HL-60 (cell line): ENCODE data around the gene ENDOV.

Experiments used
- DNase-seq, 2 experiments: peaks; one replicate each; pipeline ENCODE4 v3.0.0-alpha.2; 2010 to 2020; ENCODE audit warnings: low read depth in 1 of 2, low spot score in 1 of 2
- H3K27ac ChIP-seq: fragments of 250-450 bp; sonication (Bioruptor Pico); replicated peaks from 2 replicates; pipeline ENCODE4 v1.5.1; 2020; ENCODE audit warnings: mild to moderate bottlenecking, moderate library complexity
- H3K27me3 ChIP-seq: fragments of 250-450 bp; sonication (Bioruptor Pico); 2 replicates; pipeline ENCODE4 v1.5.1; 2021; ENCODE audit warnings: mild to moderate bottlenecking, moderate library complexity; ENCODE audit not compliant: insufficient read depth, poor library complexity, severe bottlenecking
- H3K4me3 ChIP-seq: replicated peaks from 2 replicates; pipeline ENCODE4 v1.5.1; 2011; ENCODE audit warnings: mild to moderate bottlenecking, control low read depth, low read length; ENCODE audit not compliant: insufficient read depth
- CTCF ChIP-seq: IDR thresholded peaks from one replicate; pipeline ENCODE4 v1.5.1; 2011; ENCODE audit warnings: low read length, control low read depth, inconsistent platforms; ENCODE audit not compliant: insufficient read depth
- GABPA ChIP-seq: IDR thresholded peaks from 2 replicates; pipeline ENCODE4 v1.6.1; 2012; ENCODE audit warnings: low read depth
- POLR2AphosphoS5 ChIP-seq: IDR thresholded peaks from 2 replicates; pipeline ENCODE4 v1.6.1; 2012; ENCODE audit warnings: low read depth
- REST ChIP-seq: IDR thresholded peaks from 2 replicates; pipeline ENCODE4 v1.6.1; 2012; ENCODE audit warnings: low read depth; ENCODE audit not compliant: insufficient replicate concordance
- SPI1 ChIP-seq: IDR thresholded peaks from 2 replicates; pipeline ENCODE4 v1.6.1; 2012; ENCODE audit warnings: low read depth, mild to moderate bottlenecking, borderline replicate concordance

Gene ENDOV

GRCh38 chr17:80418589-80418988, 3.6 kb downstream of the ENDOV start:
- Histone ChIP-seq H3K27me3 (peaks cover 9% of the 10 kb centered on the region), H3K4me3 (no peak overlapping the region), H3K27ac (no peak overlapping the region)
- no peak for TF ChIP-seq SPI1
- no peak for TF ChIP-seq REST
- no peak for TF ChIP-seq POLR2AphosphoS5
- no peak for DNase-seq

GRCh38 chr17:80419255-80419654, 4.3 kb downstream of the ENDOV start:
- no peak overlapping the region for H3K4me3 ChIP-seq
- TF ChIP-seq CTCF (no peak), SPI1 (no peak), GABPA (no peak), REST (no peak), POLR2AphosphoS5 (no peak)
- no peak overlapping the region for H3K27ac ChIP-seq
- DNase-seq: no peak
- peaks cover 3% of the 10 kb centered on the region for H3K27me3 ChIP-seq

- no peak for TF ChIP-seq POLR2AphosphoS5
- peaks cover 6% of the 10 kb centered on the region for H3K27me3 ChIP-seq
- H3K27ac ChIP-seq: no peak overlapping the region
- H3K4me3 ChIP-seq: no peak overlapping the region
- no peak for DNase-seq
Observed at GRCh38 chr17:80421381-80422090, 6.6 kb downstream of the ENDOV start.

- peaks cover 6% of the 10 kb centered on the region for H3K27me3 ChIP-seq
- TF ChIP-seq POLR2AphosphoS5 (no peak), SPI1 (no peak), GABPA (no peak), REST (no peak), CTCF (no peak)
- no peak for DNase-seq
- H3K27ac ChIP-seq: no peak overlapping the region
- H3K4me3 ChIP-seq: no peak overlapping the region
Observed at GRCh38 chr17:80422276-80422675, 7.3 kb downstream of the ENDOV start.
